Measurements from ENCODE around the gene MICAL2.

The MICAL2 gene

DNA sequence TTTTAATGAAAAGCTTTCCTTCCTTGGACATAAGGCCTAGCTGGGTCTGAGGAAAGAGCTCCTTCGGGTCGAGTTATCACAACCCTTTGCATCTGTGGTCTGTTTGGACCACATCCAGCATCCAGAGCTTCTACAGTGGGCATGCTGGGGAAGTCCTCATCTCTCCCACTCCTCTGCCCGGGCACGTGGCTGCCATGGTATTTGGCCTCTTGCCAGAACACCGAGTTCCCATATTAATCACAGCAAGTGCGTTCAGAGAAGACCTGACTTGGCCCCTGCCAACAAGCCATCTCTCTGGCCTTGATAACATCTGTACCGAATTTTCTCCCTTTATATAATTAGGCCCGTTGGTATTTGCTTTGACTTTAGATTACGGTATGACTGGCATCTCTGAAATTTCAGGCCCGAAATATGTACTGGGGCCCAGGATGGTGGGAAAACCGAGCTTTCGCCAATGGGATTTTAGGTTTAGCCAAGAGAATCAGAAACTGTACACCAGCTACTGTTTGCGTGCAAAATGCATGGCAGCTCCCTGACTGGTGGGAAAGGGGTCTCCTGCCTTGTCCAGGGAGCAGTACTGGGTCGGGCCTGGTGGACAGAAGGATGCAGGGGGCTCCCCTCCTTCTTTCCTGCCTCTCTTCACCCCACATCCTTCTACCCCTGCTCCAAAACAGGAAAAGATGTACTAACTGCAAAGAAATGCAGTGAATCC is 90.0 kb downstream of the MICAL2 start:
- H3K27ac Mint-ChIP-seq, result peak overlapping the region; percentile 87 to 98
- ATAC-seq (replicated peaks), result no peak
- no peak overlapping the region for H3K4me3 Mint-ChIP-seq
- DNase-seq, result no peak
- no peaks in the 10 kb centered on the region for H3K9me3 Mint-ChIP-seq
- H3K4me1 Mint-ChIP-seq (ENCODE audit: low read depth in 2 of 2), result peaks cover 45 to 48% of the 10 kb centered on the region in 2 donors
- H3K27me3 Mint-ChIP-seq, result no peaks in the 10 kb centered on the region
- peaks cover 15% of the 10 kb centered on the region for H3K36me3 Mint-ChIP-seq (ENCODE audit: insufficient read depth)

DNA sequence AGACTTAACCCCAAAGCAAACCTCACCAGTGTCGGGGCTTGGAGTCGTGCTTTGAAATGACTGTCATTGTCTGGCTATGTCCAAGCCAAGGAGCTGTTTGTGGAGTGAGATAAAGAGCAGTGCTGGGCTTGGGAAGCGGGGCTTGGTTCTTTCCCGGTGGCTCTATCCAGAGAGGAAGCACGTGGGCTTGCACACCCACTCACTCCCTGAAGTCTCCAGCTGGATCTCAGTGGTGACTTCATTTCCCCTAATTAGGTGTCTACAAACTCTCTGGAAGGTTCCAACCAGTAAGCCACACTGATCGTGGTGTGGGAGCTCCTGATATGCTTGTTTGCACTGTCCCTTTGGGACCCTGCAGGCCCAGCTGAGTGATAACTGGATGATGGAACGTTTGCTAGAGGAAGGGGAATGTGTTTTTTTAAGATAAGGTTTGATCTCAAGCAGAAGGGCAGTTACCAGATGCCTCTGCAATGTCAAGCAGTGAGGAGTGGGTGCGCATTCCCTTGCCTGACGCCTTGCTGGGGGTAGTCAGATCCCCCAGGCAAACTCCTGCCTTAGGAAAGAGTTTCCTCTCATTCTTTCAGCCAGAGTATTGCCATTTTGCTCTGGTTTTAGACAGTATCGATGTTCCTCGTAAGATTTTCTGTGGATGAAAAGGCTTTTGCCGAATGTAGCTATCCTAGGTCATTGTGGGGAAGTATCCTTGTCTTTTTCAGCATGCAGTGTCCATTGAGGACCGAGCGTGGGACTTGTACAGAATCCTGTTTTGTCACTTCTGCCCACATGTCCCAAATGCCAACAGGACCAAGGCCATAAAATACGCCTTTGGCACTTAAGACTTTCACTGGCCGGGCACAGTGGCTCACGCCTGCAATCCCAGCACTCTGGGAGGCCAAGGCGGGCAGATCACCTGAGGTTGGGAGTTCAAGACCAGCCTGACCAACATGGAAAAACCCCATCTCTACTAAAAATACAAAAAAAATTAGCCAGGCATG is 90.9 kb downstream of the MICAL2 start:
- Mint-ChIP-seq H3K27ac (peak overlapping the region; percentile 59 to 87), H3K27me3 (no peaks in the 10 kb centered on the region), H3K4me3 (no peak overlapping the region), H3K36me3 (ENCODE audit: insufficient read depth) (peaks cover 15% of the 10 kb centered on the region), H3K4me1 (ENCODE audit: low read depth in 2 of 2) (peaks cover 38 to 45% of the 10 kb centered on the region in 2 donors), H3K9me3 (no peaks in the 10 kb centered on the region)
- DNase-seq (no peak), ATAC-seq (replicated peaks) (no peak)

DNA sequence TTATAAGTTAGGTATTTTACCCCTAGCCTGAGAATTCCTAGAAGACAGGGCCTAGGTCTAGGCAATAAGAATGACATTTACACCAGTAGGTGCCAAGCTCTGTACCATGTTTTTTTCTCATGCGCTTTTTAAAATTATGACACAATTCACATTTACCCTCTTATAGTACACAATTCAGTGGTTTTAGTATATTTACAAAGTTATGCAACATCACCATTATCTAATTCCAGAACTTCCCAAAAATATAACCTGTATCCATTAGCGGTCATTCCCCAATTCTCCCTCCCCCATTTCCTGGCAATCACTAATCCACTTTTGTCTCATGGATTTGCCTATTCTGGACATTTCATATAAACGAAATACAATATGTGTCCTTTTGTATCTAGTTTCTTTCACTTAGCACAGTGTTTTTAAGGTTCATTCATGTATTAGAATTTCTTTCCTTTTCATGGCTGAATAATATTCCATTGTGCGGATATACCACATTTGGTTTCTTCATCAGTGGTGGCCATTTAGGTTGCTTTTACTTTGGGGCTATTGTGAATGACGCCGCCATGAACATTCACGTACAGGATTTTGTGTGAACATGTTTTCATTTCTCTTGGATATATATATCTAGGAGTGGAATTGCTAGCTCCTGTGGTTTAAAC is 92.4 kb downstream of the MICAL2 start:
- Mint-ChIP-seq H3K27me3 (no peaks in the 10 kb centered on the region), H3K4me3 (no peak overlapping the region), H3K9me3 (no peaks in the 10 kb centered on the region), H3K36me3 (ENCODE audit: insufficient read depth) (peaks cover 14% of the 10 kb centered on the region), H3K4me1 (ENCODE audit: low read depth in 2 of 2) (peaks cover 34 to 37% of the 10 kb centered on the region in 2 donors), H3K27ac (no peak overlapping the region)
- ATAC-seq (replicated peaks), result no peak
- no peak for DNase-seq

DNA sequence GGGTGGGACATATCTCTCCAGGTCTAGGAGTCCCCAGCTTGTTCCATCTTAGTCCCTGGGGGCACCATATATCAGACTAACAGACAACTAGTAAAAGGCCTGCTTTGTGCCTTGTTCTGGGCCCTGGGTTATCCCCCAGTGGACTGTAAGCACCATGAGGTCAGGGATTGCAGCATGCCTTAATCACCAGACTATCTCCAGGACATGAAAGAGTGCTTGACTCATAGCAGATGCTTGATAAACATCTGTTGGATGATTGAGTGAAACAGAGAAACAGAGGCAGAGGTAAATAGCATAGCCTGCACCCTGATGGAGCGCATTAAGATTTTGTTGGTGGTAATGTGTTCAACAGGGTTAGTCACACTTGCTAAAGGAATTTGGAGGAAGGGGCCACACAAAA is 94.1 kb downstream of the MICAL2 start:
- Mint-ChIP-seq H3K4me1 (ENCODE audit: low read depth in 2 of 2) (peaks cover 18 to 21% of the 10 kb centered on the region in 2 donors), H3K9me3 (no peaks in the 10 kb centered on the region), H3K27me3 (no peaks in the 10 kb centered on the region), H3K27ac (peak overlapping the region in 1 of 2 donors; percentile 19), H3K4me3 (no peak overlapping the region), H3K36me3 (ENCODE audit: insufficient read depth) (peaks cover 28% of the 10 kb centered on the region)
- no peak for DNase-seq
- ATAC-seq (replicated peaks), result no peak

DNA sequence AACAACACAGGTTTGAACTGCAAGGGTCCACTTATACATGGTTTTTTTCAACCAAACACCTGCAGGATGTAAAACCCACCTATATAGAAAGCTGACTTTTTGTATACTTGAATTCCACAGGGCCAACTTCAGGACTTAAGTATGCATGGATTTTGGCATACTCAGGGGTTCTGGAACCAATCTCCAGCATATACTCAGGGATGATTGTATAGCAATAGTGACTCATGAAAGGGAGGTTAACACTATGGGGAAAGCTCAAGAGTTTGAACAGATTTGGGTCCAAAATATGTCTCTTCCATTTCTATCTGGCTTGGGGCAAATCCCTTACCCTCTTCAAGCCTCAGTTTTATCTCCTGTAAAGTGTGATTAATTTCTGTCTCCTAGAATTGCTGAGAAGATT is 94.9 kb downstream of the MICAL2 start:
- no peak for DNase-seq
- no peaks in the 10 kb centered on the region for H3K27me3 Mint-ChIP-seq
- no peaks in the 10 kb centered on the region for H3K9me3 Mint-ChIP-seq
- H3K4me1 Mint-ChIP-seq (ENCODE audit: low read depth in 2 of 2), result peaks cover 15% of the 10 kb centered on the region in 2 donors
- peaks cover 34% of the 10 kb centered on the region for H3K36me3 Mint-ChIP-seq (ENCODE audit: insufficient read depth)
- H3K4me3 Mint-ChIP-seq, result no peak overlapping the region
- no peak for ATAC-seq (replicated peaks)
- peak overlapping the region in 1 of 2 donors; percentile 38 for H3K27ac Mint-ChIP-seq

DNA sequence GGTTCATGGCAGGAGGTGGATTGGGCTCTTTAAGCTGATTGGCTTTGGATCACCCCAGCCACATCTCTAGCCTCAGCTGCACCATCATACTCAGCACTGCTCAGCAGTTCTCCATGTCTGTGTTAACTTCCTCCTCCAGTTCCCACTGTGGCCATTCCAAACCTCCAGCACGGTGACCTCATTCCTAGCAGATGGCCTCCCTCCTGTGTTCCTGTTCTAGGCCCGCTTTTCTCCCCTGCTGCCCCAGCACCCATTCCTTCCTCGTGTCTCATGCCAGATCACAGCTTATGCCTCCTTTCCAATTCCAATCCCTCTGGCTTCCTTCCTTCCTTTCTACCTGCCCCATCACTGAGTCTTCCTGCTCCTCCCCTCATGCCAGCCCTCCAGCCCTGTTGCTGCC is 96.1 kb downstream of the MICAL2 start:
- peaks cover 46% of the 10 kb centered on the region for H3K36me3 Mint-ChIP-seq (ENCODE audit: insufficient read depth)
- H3K9me3 Mint-ChIP-seq, result no peaks in the 10 kb centered on the region
- DNase-seq (no peak), ATAC-seq (replicated peaks) (no peak)
- H3K27me3 Mint-ChIP-seq, result no peaks in the 10 kb centered on the region
- H3K27ac Mint-ChIP-seq, result peak overlapping the region; percentile 42 to 73
- no peak overlapping the region for H3K4me3 Mint-ChIP-seq
- peaks cover 10% of the 10 kb centered on the region in 2 donors for H3K4me1 Mint-ChIP-seq (ENCODE audit: low read depth in 2 of 2)

DNA sequence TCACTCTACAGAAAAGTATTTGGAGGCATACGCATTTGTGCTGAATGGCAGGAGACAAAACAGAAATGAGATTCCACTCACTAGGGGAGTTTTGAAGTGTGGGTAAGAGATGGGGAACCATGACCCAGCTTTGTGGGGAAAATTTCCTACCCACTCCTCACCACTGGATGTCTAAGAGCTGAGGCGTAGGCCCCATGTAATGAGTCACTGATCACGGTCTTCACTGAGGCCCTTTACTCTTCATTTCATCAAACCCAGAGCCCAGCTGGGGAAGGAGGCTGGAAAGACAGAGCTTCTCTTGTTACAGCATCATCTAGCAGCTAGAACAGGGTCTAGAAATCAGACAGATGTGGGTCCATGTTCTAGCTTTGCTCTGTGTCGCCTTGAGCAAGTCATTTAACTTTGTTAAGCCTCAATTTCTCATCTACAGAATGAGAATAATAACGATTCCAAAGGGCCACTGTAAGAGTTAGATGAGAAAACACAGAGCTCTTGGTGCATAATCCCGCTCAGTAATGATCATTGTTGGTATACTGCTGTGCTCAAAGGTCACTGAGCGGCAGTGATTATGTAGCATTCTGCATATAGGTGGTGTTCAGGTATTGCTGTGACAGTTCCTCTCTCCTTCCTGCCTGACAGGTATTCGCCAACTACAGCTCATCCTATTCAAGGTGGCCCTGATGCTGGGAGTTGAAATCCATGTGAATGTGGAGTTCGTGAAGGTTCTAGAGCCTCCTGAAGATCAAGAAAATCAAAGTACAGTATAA is 97.2 kb downstream of the MICAL2 start:
- ATAC-seq (replicated peaks) (no peak), DNase-seq (no peak)
- H3K36me3 Mint-ChIP-seq (ENCODE audit: insufficient read depth), result peaks cover 56% of the 10 kb centered on the region
- no peak overlapping the region for H3K4me3 Mint-ChIP-seq
- peaks cover 8 to 10% of the 10 kb centered on the region in 2 donors for H3K4me1 Mint-ChIP-seq (ENCODE audit: low read depth in 2 of 2)
- H3K9me3 Mint-ChIP-seq, result no peaks in the 10 kb centered on the region
- no peaks in the 10 kb centered on the region for H3K27me3 Mint-ChIP-seq
- peak overlapping the region; percentile 42 to 73 for H3K27ac Mint-ChIP-seq

DNA sequence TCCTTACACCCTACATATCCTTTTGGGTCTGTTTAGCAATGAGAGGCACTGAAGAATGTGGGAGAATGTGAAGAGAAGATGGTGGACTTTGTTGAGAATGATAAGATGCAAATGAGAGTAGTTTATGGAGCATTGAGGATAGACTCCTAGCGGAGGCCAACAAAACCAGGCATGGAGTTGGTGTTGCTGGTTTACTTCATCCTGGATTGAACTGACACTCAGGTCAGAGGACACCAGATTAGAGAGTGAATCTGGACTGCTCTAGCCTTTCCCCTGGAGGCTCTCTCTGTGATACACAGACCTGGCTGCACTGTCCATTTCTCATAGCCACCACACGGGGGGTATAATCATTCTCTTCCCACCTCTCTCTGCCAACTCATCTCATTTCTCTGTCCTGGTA is 98.7 kb downstream of the MICAL2 start:
- DNase-seq (no peak), ATAC-seq (replicated peaks) (no peak)
- Mint-ChIP-seq H3K9me3 (no peaks in the 10 kb centered on the region), H3K27me3 (no peaks in the 10 kb centered on the region), H3K36me3 (ENCODE audit: insufficient read depth) (peaks cover 58% of the 10 kb centered on the region), H3K4me1 (ENCODE audit: low read depth in 2 of 2) (peaks cover 8 to 10% of the 10 kb centered on the region in 2 donors), H3K27ac (no peak overlapping the region), H3K4me3 (no peak overlapping the region)

DNA sequence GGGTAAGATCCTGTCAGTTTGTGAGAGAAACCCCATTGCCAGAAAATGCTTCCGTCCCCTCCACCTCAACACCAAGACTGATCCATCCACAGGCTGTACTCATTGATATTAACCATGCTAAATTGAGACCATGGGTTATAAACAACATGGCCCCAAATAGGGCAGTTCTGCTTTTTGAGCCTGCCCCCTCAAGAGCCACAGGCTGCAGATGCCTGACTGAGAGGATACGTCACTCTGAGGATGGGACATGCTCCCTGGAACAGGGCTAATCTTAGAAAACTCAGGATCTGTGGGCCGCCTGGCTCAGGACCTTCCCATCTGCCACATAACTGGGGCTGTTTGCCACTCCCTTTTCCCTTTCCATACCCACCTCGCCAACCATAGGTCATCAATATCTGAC is 99.8 kb downstream of the MICAL2 start:
- Mint-ChIP-seq H3K4me3 (no peak overlapping the region), H3K9me3 (no peaks in the 10 kb centered on the region), H3K27ac (peak overlapping the region in 1 of 2 donors; percentile 38), H3K27me3 (no peaks in the 10 kb centered on the region), H3K4me1 (ENCODE audit: low read depth in 2 of 2) (peaks cover 12 to 17% of the 10 kb centered on the region in 2 donors), H3K36me3 (ENCODE audit: insufficient read depth) (peaks cover 52% of the 10 kb centered on the region)
- DNase-seq (no peak), ATAC-seq (replicated peaks) (no peak)

DNA sequence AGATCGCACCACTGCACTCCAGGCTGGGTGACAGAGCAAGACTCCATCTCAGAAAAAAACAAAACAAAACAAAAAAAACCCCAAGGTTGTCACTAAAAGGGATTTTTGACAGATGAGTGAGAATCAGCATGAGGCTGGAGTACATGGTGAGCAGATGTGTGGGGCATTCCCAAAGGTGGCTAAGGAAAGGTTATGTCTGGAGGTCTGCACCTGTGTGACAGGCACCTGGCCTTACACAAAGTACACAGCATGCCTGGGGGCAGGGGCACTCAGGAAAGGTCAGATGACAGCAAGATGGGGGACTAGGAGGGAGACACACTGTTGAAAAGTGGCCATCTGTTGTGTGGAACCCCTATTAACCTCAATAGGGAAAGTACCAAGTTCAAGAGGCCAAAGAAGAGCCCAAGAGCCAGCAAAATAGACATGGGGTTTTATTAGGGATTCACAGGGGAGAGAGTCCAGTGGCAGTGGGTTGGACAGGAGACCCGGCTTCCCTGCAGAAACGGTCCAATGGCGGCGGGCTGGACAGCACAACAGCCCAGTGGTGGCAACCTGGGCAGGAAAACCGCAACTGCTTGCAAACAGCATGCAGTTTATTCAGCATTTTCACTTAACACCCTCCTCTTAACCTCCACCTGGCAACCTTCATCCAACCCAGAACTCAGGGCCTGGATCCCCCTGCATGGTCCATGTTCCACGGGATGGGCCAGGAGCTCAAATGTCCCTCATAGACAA is 101.1 kb downstream of the MICAL2 start:
- Mint-ChIP-seq H3K27ac (peak overlapping the region; percentile 13 to 38), H3K4me1 (ENCODE audit: low read depth in 2 of 2) (peaks cover 13 to 26% of the 10 kb centered on the region in 2 donors), H3K4me3 (no peak overlapping the region), H3K9me3 (no peaks in the 10 kb centered on the region), H3K27me3 (no peaks in the 10 kb centered on the region), H3K36me3 (ENCODE audit: insufficient read depth) (peaks cover 62% of the 10 kb centered on the region)
- DNase-seq, result no peak
- no peak for ATAC-seq (replicated peaks)

DNA sequence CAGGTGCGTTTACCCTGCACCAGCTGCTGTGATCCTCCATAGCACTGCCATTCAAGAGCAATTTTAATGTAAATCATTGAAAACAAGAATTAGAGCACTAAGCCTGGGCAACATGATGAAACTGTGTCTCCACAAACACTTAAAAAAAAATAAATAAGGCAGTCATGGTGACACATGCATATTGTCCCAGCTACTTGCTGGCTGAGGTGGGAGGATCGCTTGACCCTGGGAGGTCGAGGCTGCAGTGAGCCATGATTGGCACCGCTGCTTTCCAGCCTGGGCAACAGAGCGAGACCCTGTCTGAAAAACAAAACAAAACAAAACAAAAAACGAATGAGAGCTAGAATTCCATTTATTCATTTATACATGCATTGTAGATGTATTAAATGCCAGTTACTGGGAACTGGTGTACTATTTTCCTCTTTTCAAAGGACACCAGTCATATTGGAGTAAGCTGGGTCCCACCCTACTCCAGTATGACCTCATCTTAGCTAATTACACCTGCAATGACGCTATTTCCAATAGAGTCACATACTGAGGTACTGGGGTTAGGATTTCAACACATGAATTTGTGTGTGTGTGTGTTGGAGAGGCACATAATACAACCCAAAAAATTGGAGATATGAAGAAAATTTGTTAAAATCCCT is 101.9 kb downstream of the MICAL2 start:
- DNase-seq, result no peak
- H3K27ac Mint-ChIP-seq, result peak overlapping the region in 1 of 2 donors; percentile 91
- H3K4me3 Mint-ChIP-seq, result no peak overlapping the region
- no peaks in the 10 kb centered on the region for H3K27me3 Mint-ChIP-seq
- ATAC-seq (replicated peaks), result no peak
- H3K4me1 Mint-ChIP-seq (ENCODE audit: low read depth in 2 of 2), result peaks cover 11 to 24% of the 10 kb centered on the region in 2 donors
- H3K9me3 Mint-ChIP-seq, result no peaks in the 10 kb centered on the region
- H3K36me3 Mint-ChIP-seq (ENCODE audit: insufficient read depth), result peaks cover 61% of the 10 kb centered on the region

DNA sequence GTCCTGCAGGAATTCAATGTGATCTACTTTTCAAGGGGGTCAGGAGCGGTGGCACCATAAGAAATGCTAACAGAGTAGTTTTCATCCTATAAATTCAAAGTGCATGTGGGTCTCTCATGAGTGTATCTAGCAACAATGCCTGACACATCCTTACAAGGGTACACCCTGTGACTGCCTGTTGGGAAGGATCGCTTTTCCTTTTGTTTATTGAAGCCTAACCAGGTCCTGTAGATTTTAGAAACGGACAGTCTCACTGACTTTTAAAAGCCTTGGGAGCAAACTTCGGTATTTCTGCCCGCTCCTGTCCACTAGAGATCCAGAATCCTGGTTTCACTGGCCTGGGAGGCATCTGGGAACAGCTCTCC is 102.4 kb downstream of the MICAL2 start:
- Mint-ChIP-seq H3K27ac (peak overlapping the region in 1 of 2 donors; percentile 91), H3K4me3 (no peak overlapping the region), H3K36me3 (ENCODE audit: insufficient read depth) (peaks cover 60% of the 10 kb centered on the region), H3K4me1 (ENCODE audit: low read depth in 2 of 2) (peaks cover 11 to 24% of the 10 kb centered on the region in 2 donors), H3K27me3 (no peaks in the 10 kb centered on the region), H3K9me3 (no peaks in the 10 kb centered on the region)
- DNase-seq, result no peak
- ATAC-seq (replicated peaks), result no peak

Data from effector memory CD8-positive, alpha-beta T cell (primary cell).